K562 (cell line): ENCODE measurements around the gene HBM. TPM values are rescaled to one million over a fixed set of nuclear protein-coding genes. Genes with fewer than 3 reads are reported as not detected.

Source experiments
- ATAC-seq: fragments of 200-7000 bp; cut with Tn5 transposase; 3 replicates; pipeline ENCODE4 v1.9.1; 2020; ENCODE audit warnings: moderate library complexity
- BruUV-seq: library from RNA; stranded (reverse); fragments of 400-500 nt; replicated peaks from 2 replicates; lab custom pipeline; 2021; lab: Mats Ljungman, UMichigan
- CTCF ChIA-PET: fragments of 300-600 bp; formaldehyde crosslinking; extraction: SDS; loops from one replicate; lab custom pipeline; 2021; ENCODE audit warnings: low intra/inter-chr PET ratio; lab: Yijun Ruan, JAX
- POLR2A ChIA-PET: fragments of 300-600, 350-650 bp; sonication (Branson Sonifier 250); formaldehyde crosslinking; extraction: SDS; loops from one replicate; lab custom pipeline; 2021; ENCODE audit warnings: antibody characterized with exemption, inconsistent platforms; lab: Yijun Ruan, JAX
- DNase-seq, 4 experiments: peaks; one replicate each; pipeline versions ENCODE4 v3.0.0 to v3.0.0-alpha.2; 2011 to 2018; ENCODE audit warnings: low spot score in 3 of 4, mixed read lengths in 3 of 4; ENCODE audit errors: extremely low read depth in 1 of 4
- FAIRE-seq: peaks from 2 replicates; lab custom pipeline; 2011; peaks lifted over from hg19 to GRCh38; lab: Jason Lieb, UNC
- H2AFZ ChIP-seq: 2 replicates; pipeline ENCODE4 v1.6.0; 2011; ENCODE audit warnings: low read depth, low read length, control low read depth, inconsistent platforms
- H3K27ac ChIP-seq: fragments of 200-600 bp; 3 replicates; pipeline ENCODE4 v1.8.0; 2011; ENCODE audit warnings: low read depth, mild to moderate bottlenecking, control low read depth, inconsistent platforms, low read length, moderate library complexity, mixed read lengths; ENCODE audit errors: extremely low read depth
- H3K27me3 ChIP-seq, 2 experiments: fragments of 300-600 bp in 1 of 2; 2 replicates in 1 of 2; 3 replicates in 1 of 2; pipeline versions ENCODE4 v1.6.0 to v1.8.0; 2011; ENCODE audit warnings: inconsistent platforms in 2 of 2, low read length in 2 of 2, mild to moderate bottlenecking in 1 of 2, mixed read lengths in 1 of 2, moderate library complexity in 1 of 2; ENCODE audit not compliant: control insufficient read depth in 2 of 2, insufficient read depth in 2 of 2
- H3K36me3 ChIP-seq: fragments of 300-600 bp; 3 replicates; pipeline ENCODE4 v1.8.0; 2011; ENCODE audit warnings: mild to moderate bottlenecking, low read length, inconsistent platforms; ENCODE audit not compliant: control insufficient read depth, insufficient read depth
- H3K4me1 ChIP-seq, 2 experiments: fragments of 200-600 bp in 1 of 2; replicated peaks in 1 of 2; 2 replicates in 1 of 2; 3 replicates in 1 of 2; pipeline versions ENCODE4 v1.5.1 to v1.8.0; 2011; ENCODE audit warnings: inconsistent platforms in 2 of 2, low read length in 2 of 2, mild to moderate bottlenecking in 1 of 2, mixed read lengths in 1 of 2, moderate library complexity in 1 of 2; ENCODE audit not compliant: control insufficient read depth in 2 of 2, insufficient read depth in 2 of 2
- H3K4me2 ChIP-seq: 2 replicates; pipeline ENCODE4 v1.6.1; 2011; ENCODE audit warnings: low read length, control low read depth, inconsistent platforms, mixed read lengths; ENCODE audit not compliant: insufficient read depth
- H3K4me3 ChIP-seq: fragments of 200-600 bp; sonication (generic), shearing (Covaris generic); 2 replicates; pipeline ENCODE4 v1.5.1; 2016; ENCODE audit warnings: control low read depth, inconsistent platforms
- H3K79me2 ChIP-seq: fragments of 200-600 bp; 3 replicates; pipeline ENCODE4 v1.8.0; 2011; ENCODE audit warnings: low read length, inconsistent platforms; ENCODE audit not compliant: control insufficient read depth, insufficient read depth
- H3K9ac ChIP-seq, 2 experiments: 2 replicates each; pipeline versions ENCODE4 v1.6.0 to v1.6.1; 2011; ENCODE audit warnings: low read depth in 2 of 2, low read length in 2 of 2, control low read depth in 1 of 2, inconsistent platforms in 1 of 2, mild to moderate bottlenecking in 1 of 2, mixed read lengths in 1 of 2; ENCODE audit not compliant: insufficient read depth in 1 of 2
- H3K9me1 ChIP-seq: one replicate; pipeline ENCODE4 v1.6.0; 2011; ENCODE audit warnings: inconsistent platforms, mild to moderate bottlenecking, low read length, moderate library complexity; ENCODE audit not compliant: control insufficient read depth, insufficient read depth
- H3K9me3 ChIP-seq: replicated peaks from 2 replicates; pipeline ENCODE4 v1.5.1; 2011; ENCODE audit warnings: low read depth, low read length, inconsistent platforms; ENCODE audit not compliant: control insufficient read depth, insufficient read depth
- H4K20me1 ChIP-seq: replicated peaks from 2 replicates; pipeline ENCODE4 v1.6.1; 2011; ENCODE audit warnings: low read length, inconsistent platforms, mixed read lengths; ENCODE audit not compliant: control insufficient read depth, insufficient read depth
- KLF16 ChIP-seq: IDR thresholded peaks from 2 replicates; pipeline ENCODE4 v1.6.1; 2016; ENCODE audit warnings: antibody characterized with exemption
- MYNN ChIP-seq, 2 experiments: sonication (generic); formaldehyde crosslinking in 1 of 2; IDR thresholded peaks; 2 replicates each; pipeline versions ENCODE4 v1.5.0 to v1.6.1; 2016 to 2020; ENCODE audit warnings: antibody characterized with exemption in 1 of 2, missing genetic modification reagents in 1 of 2
- RFX7 ChIP-seq: fragments of 250-450 bp; sonication (Bioruptor Pico); IDR thresholded peaks from 2 replicates; pipeline ENCODE4 v1.5.1; 2021; ENCODE audit warnings: mild to moderate bottlenecking
- SOX6 ChIP-seq: fragments of 450-650 bp; IDR thresholded peaks from 2 replicates; pipeline ENCODE4 v1.6.1; 2014; ENCODE audit warnings: mild to moderate bottlenecking
- TBL1XR1 ChIP-seq, 2 experiments: IDR thresholded peaks; 2 replicates each; pipeline ENCODE4 v1.6.1; 2012; ENCODE audit warnings: improper control_type of control experiment in 2 of 2, low read length in 2 of 2, mild to moderate bottlenecking in 1 of 2
- ZFX ChIP-seq: sonication (generic); formaldehyde crosslinking; IDR thresholded peaks from 2 replicates; pipeline ENCODE4 v1.8.0; 2022; ENCODE audit warnings: mild to moderate bottlenecking, missing genetic modification reagents, moderate library complexity
- ZNF239 ChIP-seq: fragments of 250-450 bp; sonication (Bioruptor Pico); IDR thresholded peaks from 2 replicates; pipeline ENCODE4 v1.4.0; 2020; ENCODE audit warnings: mild to moderate bottlenecking
- ZNF316 ChIP-seq: fragments of 450-650 bp; IDR thresholded peaks from 2 replicates; pipeline ENCODE4 v1.6.1; 2016
- ZNF764 ChIP-seq: fragments of 250-450 bp; sonication (Bioruptor Pico); IDR thresholded peaks from 2 replicates; pipeline ENCODE4 v1.4.0; 2020; ENCODE audit warnings: low read depth, mild to moderate bottlenecking, moderate library complexity
- WGBS: fragments of 100-300 bp; shearing (Covaris generic); methylation state at CpG from one replicate; pipeline ENCODE4 v1.1.6; 2016; ENCODE audit warnings: low coverage, mixed read lengths; ENCODE audit not compliant: insufficient coverage; ENCODE audit errors: missing lambda C conversion rate; 5-methylcytosine and 5-hydroxymethylcytosine counted together
- in situ Hi-C: fragments of 300-500 bp; cut with MboI; formaldehyde crosslinking; loops from 4 replicates; pipeline ENCODE4 v1.15.0; 2018; ENCODE audit warnings: inconsistent platforms, mixed read lengths
- intact Hi-C: fragments of 100-400 bp; cut with micrococcal nuclease; formaldehyde crosslinking; loops from 2 replicates; pipeline ENCODE4 v1.14.2; 2022
- polyA plus RNA-seq, 8 experiments: library from polyadenylated mRNA; depleted of rRNA in 4 of 8; stranded (reverse) in 5 of 8; unstranded in 3 of 8; fragments of >200 nt; fragmentation: Nextera tagmentation in 2 of 8; fragmentation: Illumina TruSeq in 1 of 8; extraction: Ambion mirVana in 2 of 8; extraction: Trizol in 1 of 8; gene quantifications; 2 replicates each; pipeline versions ENCODE4 v1.2.1 to v1.2.3, GENCODE V29; 2011 to 2014; ENCODE audit warnings: inconsistent platforms in 1 of 8, missing spikeins in 1 of 8
- total RNA-seq, 7 experiments: library from RNA; depleted of rRNA in 6 of 7; stranded (reverse); fragments of >200 nt in 6 of 7; fragmentation: Illumina TruSeq in 2 of 7; extraction: Trizol in 2 of 7; gene quantifications; 2 replicates each; pipeline versions ENCODE4 v1.2.1 to v1.2.3, GENCODE V29; 2011 to 2021; ENCODE audit warnings: low replicate concordance in 1 of 7
- TF ChIP-seq, protein P1 (sequence below): sonication (generic); formaldehyde crosslinking; IDR thresholded peaks from 2 replicates; pipeline ENCODE4 v1.8.0; 2022; ENCODE audit warnings: mild to moderate bottlenecking, missing genetic modification reagents
- TF ChIP-seq, protein P2 (sequence below): fragments of 200-800 bp; sonication (Bioruptor generic); IDR thresholded peaks from 2 replicates; pipeline ENCODE4 v1.6.1; 2017; ENCODE audit warnings: missing genetic modification characterization, missing compliant biosample characterization
- TF ChIP-seq, protein P3 (sequence below): sonication (generic); formaldehyde crosslinking; IDR thresholded peaks from 2 replicates; pipeline ENCODE4 v1.8.1; 2023; ENCODE audit warnings: mild to moderate bottlenecking, missing genetic modification reagents

Gene HBM
- total and polyA plus RNA-seq, 9 of the 15 experiments (the other 6 are each of a cell fraction or from before 2014, with no cell fraction given): not detected

DNA sequence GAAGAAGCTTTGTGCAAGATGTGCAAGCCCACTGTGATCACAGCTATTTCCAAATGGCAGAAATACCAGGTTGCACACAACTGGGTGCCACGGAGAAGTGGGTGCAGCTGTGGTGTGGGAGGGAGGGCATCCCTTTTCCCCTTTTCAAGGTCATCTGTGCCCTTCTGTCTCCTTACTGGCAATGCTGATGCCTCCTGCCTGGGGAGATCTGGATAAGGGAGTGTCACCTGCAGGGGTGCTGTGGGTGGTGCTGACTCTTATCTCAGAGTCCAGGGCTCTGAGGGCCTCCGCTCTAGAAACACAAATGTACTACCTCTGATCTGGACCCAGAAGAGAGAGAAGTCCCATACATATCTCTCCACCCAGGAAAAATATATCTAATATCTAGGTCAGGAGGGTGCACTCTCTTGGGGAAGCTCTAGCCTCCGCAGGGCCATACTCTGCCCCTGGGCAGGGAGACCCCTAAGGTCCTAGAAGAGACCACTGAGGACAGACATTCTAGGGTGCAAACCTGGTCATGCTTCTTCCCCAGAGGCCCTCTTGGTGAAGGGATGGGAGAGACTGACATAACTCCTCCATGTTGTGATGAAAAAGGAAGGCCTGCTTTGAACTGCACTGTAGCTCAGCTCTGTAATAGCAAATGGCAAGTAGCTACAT, 45.8 kb upstream of the HBM start (continued):
- TF ChIP-seq SOX6 (peak; percentile 75; the same call in 1 of the 2 replicates), MYNN (IDR thresholded peaks at IDR 0.05) (peak; percentile 96), MYNN (CRISPR knock-in tag; IDR thresholded peaks at IDR 0.05) (no peak), KLF16 (peak; percentile 87), ZNF239 (CRISPR knock-in tag) (peak; percentile 10; the same call in 1 of the 2 replicates), RFX7 (CRISPR knock-in tag) (0 out of 2 replicates have a peak, but pooled peaks have one; percentile 48)
- TF ChIP-seq, protein P1, sequence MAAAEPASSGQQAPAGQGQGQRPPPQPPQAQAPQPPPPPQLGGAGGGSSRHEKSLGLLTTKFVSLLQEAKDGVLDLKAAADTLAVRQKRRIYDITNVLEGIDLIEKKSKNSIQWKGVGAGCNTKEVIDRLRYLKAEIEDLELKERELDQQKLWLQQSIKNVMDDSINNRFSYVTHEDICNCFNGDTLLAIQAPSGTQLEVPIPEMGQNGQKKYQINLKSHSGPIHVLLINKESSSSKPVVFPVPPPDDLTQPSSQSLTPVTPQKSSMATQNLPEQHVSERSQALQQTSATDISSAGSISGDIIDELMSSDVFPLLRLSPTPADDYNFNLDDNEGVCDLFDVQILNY: no peak
- TF ChIP-seq, protein P2, sequence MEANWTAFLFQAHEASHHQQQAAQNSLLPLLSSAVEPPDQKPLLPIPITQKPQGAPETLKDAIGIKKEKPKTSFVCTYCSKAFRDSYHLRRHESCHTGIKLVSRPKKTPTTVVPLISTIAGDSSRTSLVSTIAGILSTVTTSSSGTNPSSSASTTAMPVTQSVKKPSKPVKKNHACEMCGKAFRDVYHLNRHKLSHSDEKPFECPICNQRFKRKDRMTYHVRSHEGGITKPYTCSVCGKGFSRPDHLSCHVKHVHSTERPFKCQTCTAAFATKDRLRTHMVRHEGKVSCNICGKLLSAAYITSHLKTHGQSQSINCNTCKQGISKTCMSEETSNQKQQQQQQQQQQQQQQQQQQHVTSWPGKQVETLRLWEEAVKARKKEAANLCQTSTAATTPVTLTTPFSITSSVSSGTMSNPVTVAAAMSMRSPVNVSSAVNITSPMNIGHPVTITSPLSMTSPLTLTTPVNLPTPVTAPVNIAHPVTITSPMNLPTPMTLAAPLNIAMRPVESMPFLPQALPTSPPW: peak; percentile 64; the same call in 1 of the 2 replicates

DNA sequence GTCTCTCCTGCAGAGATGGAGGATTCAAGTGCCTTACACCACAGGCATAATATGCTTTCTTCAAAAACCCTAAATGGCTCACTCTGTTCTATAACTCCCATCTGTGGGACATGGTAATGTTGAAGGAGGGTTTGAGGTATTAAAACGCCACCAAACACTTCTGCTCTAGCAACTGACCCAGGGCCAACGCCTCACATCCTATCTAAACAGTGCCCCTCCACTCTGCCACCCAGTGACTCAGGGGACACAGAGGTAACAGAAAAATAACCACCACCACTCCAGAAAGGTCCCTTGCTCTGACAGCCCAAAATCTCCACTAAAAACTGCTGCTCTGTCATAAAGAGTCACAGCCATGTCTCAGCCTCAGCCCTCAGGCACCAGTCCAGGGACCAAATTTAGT, 45.0 kb upstream of the HBM start:
- 89% methylated on average over 2 of the region's 2 CpGs for WGBS
- ChIA-PET POLR2A (no interaction called here), CTCF (interaction anchor here (1.1 kb wide), 1 partner anchor 9 kb away, joined by 3 read pairs; no protein-coding TSS in a partner anchor)
- Histone ChIP-seq H3K27me3 (no peaks in the 10 kb centered on the region), H3K4me1 (peaks cover 54 to 68% of the 10 kb centered on the region in 2 experiments), H3K4me3 (no peak overlapping the region), H3K27ac (peak overlapping the region; percentile 71), H2AFZ (no peak overlapping the region), H3K79me2 (peaks cover 43% of the 10 kb centered on the region), H3K9me1 (no peaks in the 10 kb centered on the region), H3K9me3 (no peaks in the 10 kb centered on the region), H3K9ac (peak overlapping the region; percentile 23 to 45; a peak in 3 of 4 replicates), H3K36me3 (peaks cover 63% of the 10 kb centered on the region), H3K4me2 (peak overlapping the region; percentile 66), H4K20me1 (no peaks in the 10 kb centered on the region)
- intact Hi-C loops: no loop called here
- no peak for FAIRE-seq
- no peak for DNase-seq
- no peak for ATAC-seq
- in situ Hi-C loops: no loop called here
- BruUV-seq: no TSS peak
- TF ChIP-seq ZNF764 (CRISPR knock-in tag) (no peak), TBL1XR1 (IDR thresholded peaks at IDR 0.05; ENCODE audit: low read length in 2 of 2) (no peak), ZNF316 (peak; percentile 6; the same call in 1 of the 2 replicates), ZFX (CRISPR knock-in tag) (no peak)
- TF ChIP-seq, protein P3, sequence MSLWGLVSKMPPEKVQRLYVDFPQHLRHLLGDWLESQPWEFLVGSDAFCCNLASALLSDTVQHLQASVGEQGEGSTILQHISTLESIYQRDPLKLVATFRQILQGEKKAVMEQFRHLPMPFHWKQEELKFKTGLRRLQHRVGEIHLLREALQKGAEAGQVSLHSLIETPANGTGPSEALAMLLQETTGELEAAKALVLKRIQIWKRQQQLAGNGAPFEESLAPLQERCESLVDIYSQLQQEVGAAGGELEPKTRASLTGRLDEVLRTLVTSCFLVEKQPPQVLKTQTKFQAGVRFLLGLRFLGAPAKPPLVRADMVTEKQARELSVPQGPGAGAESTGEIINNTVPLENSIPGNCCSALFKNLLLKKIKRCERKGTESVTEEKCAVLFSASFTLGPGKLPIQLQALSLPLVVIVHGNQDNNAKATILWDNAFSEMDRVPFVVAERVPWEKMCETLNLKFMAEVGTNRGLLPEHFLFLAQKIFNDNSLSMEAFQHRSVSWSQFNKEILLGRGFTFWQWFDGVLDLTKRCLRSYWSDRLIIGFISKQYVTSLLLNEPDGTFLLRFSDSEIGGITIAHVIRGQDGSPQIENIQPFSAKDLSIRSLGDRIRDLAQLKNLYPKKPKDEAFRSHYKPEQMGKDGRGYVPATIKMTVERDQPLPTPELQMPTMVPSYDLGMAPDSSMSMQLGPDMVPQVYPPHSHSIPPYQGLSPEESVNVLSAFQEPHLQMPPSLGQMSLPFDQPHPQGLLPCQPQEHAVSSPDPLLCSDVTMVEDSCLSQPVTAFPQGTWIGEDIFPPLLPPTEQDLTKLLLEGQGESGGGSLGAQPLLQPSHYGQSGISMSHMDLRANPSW: peak; percentile 14; the same call in 1 of the 2 replicates
